Measurements from ENCODE around the gene FAM163B. TPM values are rescaled to one million over a fixed set of nuclear protein-coding genes. Genes with fewer than 3 reads are reported as not detected.
A peak's percentile ranks its signal among the peaks of the same experiment; 100 is the strongest.

Gene FAM163B
- polyA plus RNA-seq, 6 donors from 2014 or later: not detected

DNA sequence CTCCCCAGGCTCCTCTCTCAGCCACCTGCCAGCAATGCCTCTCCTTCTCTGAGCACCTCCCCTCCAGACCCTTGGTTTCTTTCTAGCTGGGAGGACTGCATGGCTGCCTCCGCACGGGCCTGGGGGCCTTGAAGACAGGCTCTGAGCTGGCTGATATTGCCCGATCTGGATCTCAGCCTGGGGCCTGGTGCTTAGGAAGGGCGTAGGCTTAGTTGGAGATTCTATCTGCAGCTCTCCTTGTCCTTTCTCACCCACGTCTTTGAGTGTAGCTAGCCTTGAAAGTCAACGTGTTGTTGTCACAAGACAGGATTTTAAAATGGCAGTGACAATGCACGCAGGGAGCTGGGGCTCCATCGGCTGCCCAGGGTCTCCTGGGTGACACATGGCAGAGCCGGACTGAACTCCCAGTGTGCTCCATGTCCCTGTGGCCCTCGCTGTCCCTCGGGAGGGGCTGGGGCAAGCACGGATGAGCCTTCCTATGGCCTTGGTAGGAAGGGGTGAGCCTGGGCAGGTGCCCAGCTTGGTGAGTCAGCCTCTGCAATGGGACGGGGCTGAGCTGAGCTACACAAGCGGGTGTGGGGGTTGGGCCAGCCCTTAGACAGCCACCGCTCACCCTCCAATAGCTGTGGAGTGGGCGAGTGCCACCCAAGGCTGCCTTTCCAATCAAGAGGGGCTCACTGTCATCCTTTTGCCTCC lies 65.3 kb downstream of the FAM163B start:
- Mint-ChIP-seq H3K9me3 (no peaks in the 10 kb centered on the region), H3K4me1 (peaks cover 15 to 21% (median 17%) of the 10 kb centered on the region in 3 donors), H3K36me3 (no peaks in the 10 kb centered on the region), H3K27ac (peak overlapping the region in 1 of 6 donors; percentile 54), H3K4me3 (peak overlapping the region in 1 of 8 donors; percentile 22), H3K27me3 (peaks cover 11 to 42% (median 26%) of the 10 kb centered on the region in 3 donors)
- ATAC-seq (ENCODE audit: low read depth in 2 of 2): no peak
- DNase-seq: no peak

DNA sequence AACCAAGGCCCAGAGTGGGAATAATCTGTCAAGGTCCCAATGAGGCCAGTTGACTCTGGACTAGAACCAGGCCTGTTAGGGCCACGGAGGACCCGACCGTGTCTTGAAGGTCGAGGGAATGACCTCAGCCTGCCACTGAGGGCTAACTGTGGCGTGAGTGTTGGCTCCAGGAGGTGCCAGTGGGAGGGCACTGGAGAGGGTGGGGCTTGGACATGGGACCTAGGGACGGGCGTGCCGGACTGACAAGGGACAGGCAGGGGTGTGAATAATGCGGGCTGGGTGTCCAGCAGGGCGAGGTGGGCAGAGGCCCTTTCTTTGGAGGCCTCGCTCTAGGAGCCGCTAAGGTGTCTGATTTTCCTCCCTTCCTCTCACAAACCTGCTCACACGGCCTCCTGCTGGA lies 67.2 kb downstream of the FAM163B start:
- H3K36me3 Mint-ChIP-seq: no peaks in the 10 kb centered on the region
- no peak overlapping the region for H3K4me3 Mint-ChIP-seq
- H3K27ac Mint-ChIP-seq: no peak overlapping the region
- no peaks in the 10 kb centered on the region for H3K9me3 Mint-ChIP-seq
- peaks cover 13 to 19% (median 18%) of the 10 kb centered on the region in 3 donors for H3K4me1 Mint-ChIP-seq
- ATAC-seq (ENCODE audit: low read depth in 2 of 2): no peak
- peaks cover 15 to 35% (median 22%) of the 10 kb centered on the region in 3 donors for H3K27me3 Mint-ChIP-seq
- DNase-seq: no peak

DNA sequence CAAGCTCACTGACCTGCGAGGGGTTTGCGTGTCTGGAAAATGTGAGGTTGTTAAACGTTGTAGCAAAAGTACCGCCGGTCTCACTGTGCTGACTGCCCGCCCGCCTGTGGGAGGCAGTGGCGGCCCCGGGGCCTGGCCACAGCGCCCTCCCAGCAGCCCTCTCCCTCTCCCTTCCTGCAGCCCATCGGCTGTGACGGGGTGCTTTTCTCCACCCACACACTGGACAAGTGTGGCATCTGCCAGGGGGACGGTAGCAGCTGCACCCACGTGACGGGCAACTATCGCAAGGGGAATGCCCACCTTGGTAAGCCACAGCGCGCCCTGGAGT lies 68.5 kb downstream of the FAM163B start:
- DNase-seq (no peak), ATAC-seq (ENCODE audit: low read depth in 2 of 2) (peak; percentile 67 to 72)
- Mint-ChIP-seq H3K27ac (peak overlapping the region in 1 of 6 donors; percentile 62), H3K27me3 (peaks cover 15 to 48% (median 21%) of the 10 kb centered on the region in 3 donors), H3K36me3 (no peaks in the 10 kb centered on the region), H3K9me3 (no peaks in the 10 kb centered on the region), H3K4me3 (peak overlapping the region in 7 of 8 donors; percentile 44 to 80 (median 73)), H3K4me1 (peaks cover 13 to 19% (median 18%) of the 10 kb centered on the region in 3 donors)

DNA sequence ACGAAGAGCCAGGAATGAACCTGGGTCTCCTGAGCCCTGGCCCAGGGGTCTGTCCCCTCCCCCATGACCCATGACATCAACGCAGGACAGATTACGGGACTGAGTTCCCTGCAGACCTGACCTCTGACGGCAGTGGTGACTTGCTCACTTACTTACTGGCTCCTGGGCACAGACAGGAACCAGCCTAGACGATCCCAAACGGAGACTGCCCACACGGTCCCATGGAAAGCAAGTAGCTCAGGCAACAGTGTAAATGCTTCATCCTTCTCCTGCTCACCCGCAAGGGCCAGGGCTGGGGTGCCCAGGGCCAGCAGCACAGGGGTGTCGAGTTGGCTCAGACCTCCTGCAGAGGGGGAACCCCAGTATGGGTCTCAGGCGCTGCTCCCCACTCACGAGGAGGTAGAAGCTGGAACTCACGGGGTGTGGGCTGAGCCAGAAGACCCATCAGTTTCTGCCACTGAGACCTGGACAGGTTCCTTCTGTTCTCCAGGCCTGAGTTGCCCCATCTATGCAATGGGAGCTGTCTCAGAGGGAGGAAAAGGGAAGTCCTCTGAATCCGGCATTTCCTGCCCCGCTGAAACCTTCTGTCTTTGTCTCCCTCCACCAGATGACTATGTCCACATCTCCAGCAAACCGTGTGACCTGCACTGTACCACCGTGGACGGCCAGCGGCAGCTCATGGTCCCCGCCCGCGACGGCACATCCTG lies 69.0 kb downstream of the FAM163B start:
- ATAC-seq (ENCODE audit: low read depth in 2 of 2): peak; percentile 14 to 37
- H3K27ac Mint-ChIP-seq: peak overlapping the region in 1 of 6 donors; percentile 62
- peaks cover 13 to 19% (median 18%) of the 10 kb centered on the region in 3 donors for H3K4me1 Mint-ChIP-seq
- no peaks in the 10 kb centered on the region for H3K9me3 Mint-ChIP-seq
- H3K4me3 Mint-ChIP-seq: peak overlapping the region in 6 of 8 donors; percentile 44 to 80 (median 66)
- no peak for DNase-seq
- no peaks in the 10 kb centered on the region for H3K36me3 Mint-ChIP-seq
- peaks cover 15 to 53% (median 21%) of the 10 kb centered on the region in 3 donors for H3K27me3 Mint-ChIP-seq

GRCh38 chr9:133538851-133539833 lies 70.0 kb downstream of the FAM163B start:
- no peaks in the 10 kb centered on the region for H3K9me3 Mint-ChIP-seq

DNA sequence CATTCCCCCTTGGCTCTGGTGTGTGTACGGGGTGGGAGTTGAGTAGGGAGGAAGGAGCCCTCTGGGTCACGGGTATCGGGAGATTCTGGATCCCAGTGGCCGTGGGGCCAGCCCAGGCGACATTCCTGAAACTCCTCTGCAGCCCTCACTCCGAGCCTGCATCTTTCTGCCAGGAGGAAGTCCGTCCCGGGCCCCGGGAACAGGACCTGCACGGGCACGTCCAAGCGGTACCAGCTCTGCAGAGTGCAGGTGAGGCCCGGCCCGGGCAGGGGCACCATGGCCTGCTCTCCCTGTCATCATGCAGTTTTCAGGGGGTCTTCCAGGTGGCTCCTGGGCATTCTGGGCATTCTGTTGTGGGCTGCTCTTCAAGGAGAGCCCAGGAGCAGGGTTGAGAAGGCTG lies 71.0 kb downstream of the FAM163B start:
- H3K36me3 Mint-ChIP-seq: no peaks in the 10 kb centered on the region
- DNase-seq (no peak), ATAC-seq (ENCODE audit: low read depth in 2 of 2) (no peak)
- no peak overlapping the region for H3K4me3 Mint-ChIP-seq
- no peaks in the 10 kb centered on the region for H3K9me3 Mint-ChIP-seq
- H3K27ac Mint-ChIP-seq: no peak overlapping the region
- peaks cover 20 to 57% (median 27%) of the 10 kb centered on the region in 3 donors for H3K27me3 Mint-ChIP-seq
- H3K4me1 Mint-ChIP-seq: peaks cover 17 to 27% (median 23%) of the 10 kb centered on the region in 3 donors

More at GRCh38 chr9:133538851-133539833, 70.0 kb downstream of the FAM163B start:
- H3K4me1 Mint-ChIP-seq: peaks cover 13 to 20% (median 19%) of the 10 kb centered on the region in 3 donors
- DNase-seq: no peak
- ATAC-seq (ENCODE audit: low read depth in 2 of 2): no peak
- H3K4me3 Mint-ChIP-seq: peak overlapping the region in 3 of 8 donors; percentile 35 to 75 (median 61)
- H3K27ac Mint-ChIP-seq: peak overlapping the region in 1 of 6 donors; percentile 29
- peaks cover 15 to 52% (median 21%) of the 10 kb centered on the region in 3 donors for H3K27me3 Mint-ChIP-seq
- H3K36me3 Mint-ChIP-seq: no peaks in the 10 kb centered on the region

DNA sequence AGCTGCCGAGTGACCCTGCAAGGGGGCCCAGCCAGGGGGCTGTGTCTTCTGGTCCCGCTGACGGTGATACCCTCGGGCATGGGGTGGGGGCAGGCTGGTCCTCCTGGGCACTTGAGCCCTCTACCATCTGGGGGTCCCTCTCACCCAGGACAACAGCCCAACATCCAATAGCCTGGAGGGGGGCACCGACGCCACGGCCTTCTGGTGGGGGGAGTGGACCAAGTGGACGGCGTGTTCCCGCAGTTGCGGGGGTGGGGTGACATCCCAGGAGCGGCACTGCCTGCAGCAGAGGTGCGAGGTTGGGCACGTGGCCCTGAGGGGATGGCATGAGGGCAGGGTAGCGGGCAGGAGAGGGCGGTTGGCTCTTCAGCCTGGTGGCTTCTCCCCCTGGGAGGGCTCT lies 71.9 kb downstream of the FAM163B start:
- H3K36me3 Mint-ChIP-seq: no peaks in the 10 kb centered on the region
- peaks cover 23 to 67% (median 37%) of the 10 kb centered on the region in 3 donors for H3K27me3 Mint-ChIP-seq
- ATAC-seq (ENCODE audit: low read depth in 2 of 2) (no peak), DNase-seq (no peak)
- H3K9me3 Mint-ChIP-seq: no peaks in the 10 kb centered on the region
- peaks cover 24 to 33% (median 31%) of the 10 kb centered on the region in 3 donors for H3K4me1 Mint-ChIP-seq
- no peak overlapping the region for H3K27ac Mint-ChIP-seq
- no peak overlapping the region for H3K4me3 Mint-ChIP-seq

- Mint-ChIP-seq H3K9me3 (no peaks in the 10 kb centered on the region), H3K27me3 (peaks cover 23 to 74% (median 42%) of the 10 kb centered on the region in 3 donors), H3K27ac (no peak overlapping the region), H3K36me3 (no peaks in the 10 kb centered on the region), H3K4me3 (no peak overlapping the region), H3K4me1 (peaks cover 24 to 33% (median 31%) of the 10 kb centered on the region in 3 donors)
- no peak for DNase-seq
- ATAC-seq (ENCODE audit: low read depth in 2 of 2): no peak
These were observed 72.7 kb downstream of the FAM163B start for GRCh38 chr9:133536536-133536935.

- Mint-ChIP-seq H3K4me3 (no peak overlapping the region), H3K27me3 (peaks cover 23 to 74% (median 42%) of the 10 kb centered on the region in 3 donors)
- no peak for ATAC-seq (ENCODE audit: low read depth in 2 of 2)
These were observed 73.1 kb downstream of the FAM163B start for GRCh38 chr9:133536080-133536479.

GRCh38 chr9:133535306-133535877 lies 73.8 kb downstream of the FAM163B start:
- peaks cover 20 to 68% (median 37%) of the 10 kb centered on the region in 3 donors for H3K27me3 Mint-ChIP-seq
- peak overlapping the region in 1 of 8 donors; percentile 32 for H3K4me3 Mint-ChIP-seq
- H3K4me1 Mint-ChIP-seq: peaks cover 18 to 28% (median 25%) of the 10 kb centered on the region in 3 donors
- H3K27ac Mint-ChIP-seq: no peak overlapping the region
- H3K36me3 Mint-ChIP-seq: no peaks in the 10 kb centered on the region
- ATAC-seq (ENCODE audit: low read depth in 2 of 2) (no peak), DNase-seq (no peak)
- H3K9me3 Mint-ChIP-seq: no peaks in the 10 kb centered on the region

More at GRCh38 chr9:133536080-133536479, 73.1 kb downstream of the FAM163B start:
- H3K9me3 Mint-ChIP-seq: no peaks in the 10 kb centered on the region
- peaks cover 24 to 33% (median 31%) of the 10 kb centered on the region in 3 donors for H3K4me1 Mint-ChIP-seq
- H3K36me3 Mint-ChIP-seq: no peaks in the 10 kb centered on the region
- H3K27ac Mint-ChIP-seq: no peak overlapping the region
- DNase-seq: no peak

- H3K27me3 Mint-ChIP-seq: peaks cover 16 to 68% (median 36%) of the 10 kb centered on the region in 3 donors
- no peaks in the 10 kb centered on the region for H3K9me3 Mint-ChIP-seq
- peak within 1 kb of the TSS in 2 of 6 donors; percentile 69 to 72 for H3K27ac Mint-ChIP-seq
- ATAC-seq (ENCODE audit: low read depth in 2 of 2) (peak; percentile 29 to 56), DNase-seq (no peak)
- H3K36me3 Mint-ChIP-seq: no peaks in the 10 kb centered on the region
- H3K4me3 Mint-ChIP-seq: peak within 1 kb of the TSS in 5 of 8 donors; percentile 19 to 77 (median 60)
- peaks cover 15 to 23% (median 17%) of the 10 kb centered on the region in 3 donors for H3K4me1 Mint-ChIP-seq
These were observed 74.6 kb downstream of the FAM163B start, which contains the start of gene ADAMTSL2 for GRCh38 chr9:133534346-133535291. ADAMTSL2 (plus strand) TSS chr9:133534704; CDS start chr9:133536713, 2,009 bp downstream.
